Neural cell (in vitro differentiated cells): Measurements from ENCODE around the gene NID2.

Experiments used
- POLR2AphosphoS5 ChIP-seq: IDR thresholded peaks from 2 replicates; pipeline ENCODE4 v1.6.1; 2012
- RAD21 ChIP-seq: fragments of 450-650 bp; conservative IDR thresholded peaks from 2 replicates; pipeline ENCODE4 v1.6.1; 2014; ENCODE audit warnings: antibody characterized with exemption, mild to moderate bottlenecking, moderate library complexity
- TF ChIP-seq, protein P1 (sequence below): fragments of 450-650 bp; IDR thresholded peaks from 2 replicates; pipeline ENCODE4 v1.5.1; 2014; ENCODE audit warnings: antibody characterized with exemption, mild to moderate bottlenecking, moderate library complexity; ENCODE audit not compliant: poor library complexity, severe bottlenecking

DNA sequence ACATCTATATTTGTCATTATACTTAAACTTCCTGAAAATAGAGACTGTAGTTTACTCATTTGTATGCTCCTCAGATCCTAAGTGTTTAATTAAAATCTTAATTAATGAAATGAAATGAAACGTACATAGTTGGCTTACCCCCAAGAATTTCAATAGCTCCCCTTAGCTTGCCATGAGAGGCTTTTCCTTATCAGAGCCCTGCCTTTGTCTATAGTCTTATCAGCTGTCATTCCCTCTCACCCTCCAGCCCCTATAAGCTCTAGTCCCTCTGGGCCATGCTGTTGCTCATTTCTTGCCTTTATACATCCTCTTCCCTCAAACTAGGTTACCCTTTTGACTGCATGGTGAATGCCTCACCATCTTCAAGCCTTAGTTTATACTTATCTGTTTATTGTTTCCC, 80.6 kb downstream of the NID2 start:
- TF ChIP-seq RAD21: no peak
- TF ChIP-seq, protein P1, sequence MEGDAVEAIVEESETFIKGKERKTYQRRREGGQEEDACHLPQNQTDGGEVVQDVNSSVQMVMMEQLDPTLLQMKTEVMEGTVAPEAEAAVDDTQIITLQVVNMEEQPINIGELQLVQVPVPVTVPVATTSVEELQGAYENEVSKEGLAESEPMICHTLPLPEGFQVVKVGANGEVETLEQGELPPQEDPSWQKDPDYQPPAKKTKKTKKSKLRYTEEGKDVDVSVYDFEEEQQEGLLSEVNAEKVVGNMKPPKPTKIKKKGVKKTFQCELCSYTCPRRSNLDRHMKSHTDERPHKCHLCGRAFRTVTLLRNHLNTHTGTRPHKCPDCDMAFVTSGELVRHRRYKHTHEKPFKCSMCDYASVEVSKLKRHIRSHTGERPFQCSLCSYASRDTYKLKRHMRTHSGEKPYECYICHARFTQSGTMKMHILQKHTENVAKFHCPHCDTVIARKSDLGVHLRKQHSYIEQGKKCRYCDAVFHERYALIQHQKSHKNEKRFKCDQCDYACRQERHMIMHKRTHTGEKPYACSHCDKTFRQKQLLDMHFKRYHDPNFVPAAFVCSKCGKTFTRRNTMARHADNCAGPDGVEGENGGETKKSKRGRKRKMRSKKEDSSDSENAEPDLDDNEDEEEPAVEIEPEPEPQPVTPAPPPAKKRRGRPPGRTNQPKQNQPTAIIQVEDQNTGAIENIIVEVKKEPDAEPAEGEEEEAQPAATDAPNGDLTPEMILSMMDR: no peak
- no peak for TF ChIP-seq POLR2AphosphoS5
